Liver (tissue), 9 donors: Measurements from ENCODE around the gene EN1. TPM values are rescaled to one million over a fixed set of nuclear protein-coding genes. Genes with fewer than 3 reads are reported as not detected.

Experiments used
- DNase-seq: peaks from one replicate; pipeline ENCODE4 v3.0.0-alpha.2; 2017; ENCODE audit warnings: low spot score
- H3K27ac ChIP-seq, 2 donors: one replicate each; pipeline ENCODE4 v1.7.0; 2013; ENCODE audit warnings: inconsistent platforms in 2 of 2, low read length in 2 of 2, control low read depth in 1 of 2, low read depth in 1 of 2, mild to moderate bottlenecking in 1 of 2
- H3K27me3 ChIP-seq, 4 donors: one replicate each; pipeline versions ENCODE4 v1.6.1 to v1.7.0; 2013; ENCODE audit warnings: low read length in 3 of 4, inconsistent platforms in 1 of 4, mild to moderate bottlenecking in 1 of 4, moderate library complexity in 1 of 4; ENCODE audit not compliant: control insufficient read depth in 4 of 4, insufficient read depth in 4 of 4
- H3K36me3 ChIP-seq, 4 donors: one replicate each; pipeline versions ENCODE4 v1.6.1 to v1.7.0; 2013; ENCODE audit warnings: low read length in 3 of 4, mild to moderate bottlenecking in 3 of 4, low read depth in 1 of 4, moderate library complexity in 1 of 4; ENCODE audit not compliant: control insufficient read depth in 4 of 4, insufficient read depth in 3 of 4
- H3K4me1 ChIP-seq, 4 donors: one replicate each; pipeline versions ENCODE4 v1.6.1 to v1.7.0; 2013; ENCODE audit warnings: low read length in 3 of 4, mild to moderate bottlenecking in 3 of 4, moderate library complexity in 1 of 4; ENCODE audit not compliant: control insufficient read depth in 4 of 4, insufficient read depth in 4 of 4
- H3K4me3 ChIP-seq, 3 donors: one replicate each; pipeline versions ENCODE4 v1.6.1 to v1.7.0; 2013; ENCODE audit warnings: low read length in 3 of 3, control low read depth in 1 of 3, low read depth in 1 of 3, mild to moderate bottlenecking in 1 of 3
- H3K9ac ChIP-seq, 2 donors: one replicate each; pipeline ENCODE4 v1.7.0; 2013; ENCODE audit warnings: low read length in 2 of 2, mild to moderate bottlenecking in 2 of 2, moderate library complexity in 2 of 2, control low read depth in 1 of 2, low read depth in 1 of 2
- H3K9me3 ChIP-seq, 4 donors: one replicate each; pipeline versions ENCODE4 v1.6.1 to v1.7.0; 2013; ENCODE audit warnings: low read length in 3 of 4; ENCODE audit not compliant: control insufficient read depth in 4 of 4
- EGR1 ChIP-seq, 2 donors: IDR thresholded peaks; 2 replicates each; pipeline ENCODE4 v1.6.1; 2016 to 2018; ENCODE audit warnings: antibody characterized with exemption in 2 of 2, low read depth in 2 of 2
- FOXA1 ChIP-seq: IDR thresholded peaks from 2 replicates; pipeline ENCODE4 v1.6.1; 2016; ENCODE audit warnings: antibody characterized with exemption
- FOXA2 ChIP-seq: IDR thresholded peaks from 2 replicates; pipeline ENCODE4 v1.6.1; 2016; ENCODE audit warnings: antibody characterized with exemption
- GABPA ChIP-seq, 2 donors: IDR thresholded peaks in 1 of 2; conservative IDR thresholded peaks in 1 of 2; 2 replicates each; pipeline ENCODE4 v1.6.1; 2016; ENCODE audit warnings: antibody characterized with exemption in 2 of 2, mild to moderate bottlenecking in 1 of 2, moderate library complexity in 1 of 2
- HNF4A ChIP-seq, 2 donors: conservative IDR thresholded peaks; 2 replicates each; pipeline ENCODE4 v1.6.1; 2016; ENCODE audit warnings: antibody characterized with exemption in 2 of 2, mild to moderate bottlenecking in 2 of 2
- HNF4G ChIP-seq: IDR thresholded peaks from 2 replicates; pipeline ENCODE4 v1.6.1; 2016; ENCODE audit warnings: antibody characterized with exemption
- JUND ChIP-seq, 2 donors: IDR thresholded peaks; 2 replicates each; pipeline ENCODE4 v1.6.1; 2016; ENCODE audit warnings: antibody characterized with exemption in 2 of 2
- MAX ChIP-seq: IDR thresholded peaks from 2 replicates; pipeline ENCODE4 v1.6.1; 2016; ENCODE audit warnings: antibody characterized with exemption
- NR2F2 ChIP-seq: IDR thresholded peaks from 2 replicates; pipeline ENCODE4 v1.6.1; 2016; ENCODE audit warnings: antibody characterized with exemption
- RAD21 ChIP-seq, 2 donors: IDR thresholded peaks; 2 replicates each; pipeline ENCODE4 v1.6.1; 2016; ENCODE audit warnings: antibody characterized with exemption in 2 of 2, mild to moderate bottlenecking in 2 of 2
- REST ChIP-seq: IDR thresholded peaks from 2 replicates; pipeline ENCODE4 v1.6.1; 2016; ENCODE audit warnings: antibody characterized with exemption, mild to moderate bottlenecking
- RXRA ChIP-seq, 2 donors: IDR thresholded peaks; 2 replicates each; pipeline ENCODE4 v1.6.1; 2017 to 2018; ENCODE audit warnings: antibody characterized with exemption in 2 of 2, mild to moderate bottlenecking in 1 of 2
- SP1 ChIP-seq: IDR thresholded peaks from 2 replicates; pipeline ENCODE4 v1.6.1; 2018; ENCODE audit warnings: antibody characterized with exemption, mild to moderate bottlenecking
- TAF1 ChIP-seq: conservative IDR thresholded peaks from 2 replicates; pipeline ENCODE4 v1.6.1; 2016; ENCODE audit warnings: antibody characterized with exemption, mild to moderate bottlenecking
- YY1 ChIP-seq: IDR thresholded peaks from 2 replicates; pipeline ENCODE4 v1.6.1; 2016; ENCODE audit warnings: antibody characterized with exemption, mild to moderate bottlenecking
- WGBS: extraction: QIAGEN DNeasy Blood & Tissue Kit; methylation state at CpG from one replicate; pipeline ENCODE4 v1.1.7; 2013; 5-methylcytosine and 5-hydroxymethylcytosine counted together
- polyA plus RNA-seq, 2 donors: library from polyadenylated mRNA; stranded (reverse) in 1 of 2; unstranded in 1 of 2; fragments of 200-250 nt in 1 of 2; fragments of >200 nt in 1 of 2; fragmentation: Nextera tagmentation in 1 of 2; extraction: Ambion mirVana in 1 of 2; gene quantifications; one replicate each; pipeline versions ENCODE4 v1.2.1 to v1.2.3, GENCODE V29; 2013 to 2015
- total RNA-seq, 2 donors: library from RNA; depleted of rRNA; stranded (reverse); fragments of >200 nt; gene quantifications; one replicate each; pipeline ENCODE4 v1.2.3, GENCODE V29; 2014
- TF ChIP-seq, protein P1 (sequence below): IDR thresholded peaks from 2 replicates; pipeline ENCODE4 v1.6.1; 2016; ENCODE audit warnings: antibody characterized with exemption
- TF ChIP-seq, protein P2 (sequence below): fragments of 150-350 bp; IDR thresholded peaks from 2 replicates; pipeline ENCODE4 v1.5.1; 2017; ENCODE audit warnings: improper control_type of control experiment, low read depth, low read length; ENCODE audit not compliant: missing input control
- TF ChIP-seq, protein P3 (sequence below): IDR thresholded peaks from 2 replicates; pipeline ENCODE4 v1.6.1; 2016; ENCODE audit warnings: antibody characterized with exemption
- donor health status: healthy.
- donor health status: healthy.
- donor health status: healthy.
- donor health status: healthy.
- donor health status: healthy.

Gene EN1
- total and polyA plus RNA-seq, 4 donors: not detected

- Histone ChIP-seq H3K27me3 (peaks cover 0 to 12% (median 0%) of the 10 kb centered on the region in 4 donors), H3K9ac (no peak overlapping the region), H3K4me3 (no peak overlapping the region), H3K4me1 (no peaks in the 10 kb centered on the region), H3K9me3 (no peaks in the 10 kb centered on the region), H3K27ac (no peak overlapping the region), H3K36me3 (no peaks in the 10 kb centered on the region)
- TF ChIP-seq SP1: no peak
- TF ChIP-seq NR2F2: no peak
- TF ChIP-seq JUND (IDR thresholded peaks at IDR 0.05): no peak
- no peak for TF ChIP-seq FOXA2
- 86% methylated on average over 7 of the region's 7 CpGs for WGBS
- no peak for DNase-seq
Measured at GRCh38 chr2:118815314-118815713, 32.1 kb downstream of the EN1 start.

DNA sequence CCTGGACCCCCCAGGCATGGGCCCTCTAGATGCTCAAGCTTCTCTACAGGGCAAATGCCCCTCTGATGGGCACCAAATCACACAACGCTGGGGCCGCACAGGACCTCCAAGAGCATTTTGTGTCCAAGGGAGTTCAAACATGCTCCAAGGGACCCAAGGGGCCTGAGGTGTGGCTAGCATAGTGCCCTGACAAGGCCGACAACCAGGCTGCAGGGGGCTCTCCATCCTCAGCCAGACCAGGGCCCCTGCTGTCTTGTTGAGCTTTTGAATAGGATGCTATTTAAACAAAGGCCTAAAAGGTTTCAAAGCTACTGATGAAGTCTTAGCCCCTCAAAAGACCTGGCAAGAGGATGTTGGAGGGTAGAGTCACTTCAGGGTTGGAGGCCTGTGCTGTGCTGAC lies 33.1 kb downstream of the EN1 start:
- H3K4me1 ChIP-seq: no peaks in the 10 kb centered on the region
- TF ChIP-seq REST (no peak), HNF4A (conservative IDR thresholded peaks at IDR 0.05) (no peak), YY1 (no peak), JUND (IDR thresholded peaks at IDR 0.05) (no peak), FOXA2 (no peak), TAF1 (no peak), GABPA (IDR thresholded peaks at IDR 0.05 in 1 of 2, conservative IDR thresholded peaks at IDR 0.05 in 1 of 2) (no peak), NR2F2 (no peak), RAD21 (IDR thresholded peaks at IDR 0.05) (no peak), HNF4G (no peak), FOXA1 (no peak), SP1 (no peak), RXRA (IDR thresholded peaks at IDR 0.05) (no peak), EGR1 (IDR thresholded peaks at IDR 0.05; ENCODE audit: low read depth in 2 of 2) (no peak), MAX (no peak)
- TF ChIP-seq, protein P1, sequence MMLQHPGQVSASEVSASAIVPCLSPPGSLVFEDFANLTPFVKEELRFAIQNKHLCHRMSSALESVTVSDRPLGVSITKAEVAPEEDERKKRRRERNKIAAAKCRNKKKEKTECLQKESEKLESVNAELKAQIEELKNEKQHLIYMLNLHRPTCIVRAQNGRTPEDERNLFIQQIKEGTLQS: no peak
- TF ChIP-seq, protein P2, sequence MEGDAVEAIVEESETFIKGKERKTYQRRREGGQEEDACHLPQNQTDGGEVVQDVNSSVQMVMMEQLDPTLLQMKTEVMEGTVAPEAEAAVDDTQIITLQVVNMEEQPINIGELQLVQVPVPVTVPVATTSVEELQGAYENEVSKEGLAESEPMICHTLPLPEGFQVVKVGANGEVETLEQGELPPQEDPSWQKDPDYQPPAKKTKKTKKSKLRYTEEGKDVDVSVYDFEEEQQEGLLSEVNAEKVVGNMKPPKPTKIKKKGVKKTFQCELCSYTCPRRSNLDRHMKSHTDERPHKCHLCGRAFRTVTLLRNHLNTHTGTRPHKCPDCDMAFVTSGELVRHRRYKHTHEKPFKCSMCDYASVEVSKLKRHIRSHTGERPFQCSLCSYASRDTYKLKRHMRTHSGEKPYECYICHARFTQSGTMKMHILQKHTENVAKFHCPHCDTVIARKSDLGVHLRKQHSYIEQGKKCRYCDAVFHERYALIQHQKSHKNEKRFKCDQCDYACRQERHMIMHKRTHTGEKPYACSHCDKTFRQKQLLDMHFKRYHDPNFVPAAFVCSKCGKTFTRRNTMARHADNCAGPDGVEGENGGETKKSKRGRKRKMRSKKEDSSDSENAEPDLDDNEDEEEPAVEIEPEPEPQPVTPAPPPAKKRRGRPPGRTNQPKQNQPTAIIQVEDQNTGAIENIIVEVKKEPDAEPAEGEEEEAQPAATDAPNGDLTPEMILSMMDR: no peak
- TF ChIP-seq, protein P3, sequence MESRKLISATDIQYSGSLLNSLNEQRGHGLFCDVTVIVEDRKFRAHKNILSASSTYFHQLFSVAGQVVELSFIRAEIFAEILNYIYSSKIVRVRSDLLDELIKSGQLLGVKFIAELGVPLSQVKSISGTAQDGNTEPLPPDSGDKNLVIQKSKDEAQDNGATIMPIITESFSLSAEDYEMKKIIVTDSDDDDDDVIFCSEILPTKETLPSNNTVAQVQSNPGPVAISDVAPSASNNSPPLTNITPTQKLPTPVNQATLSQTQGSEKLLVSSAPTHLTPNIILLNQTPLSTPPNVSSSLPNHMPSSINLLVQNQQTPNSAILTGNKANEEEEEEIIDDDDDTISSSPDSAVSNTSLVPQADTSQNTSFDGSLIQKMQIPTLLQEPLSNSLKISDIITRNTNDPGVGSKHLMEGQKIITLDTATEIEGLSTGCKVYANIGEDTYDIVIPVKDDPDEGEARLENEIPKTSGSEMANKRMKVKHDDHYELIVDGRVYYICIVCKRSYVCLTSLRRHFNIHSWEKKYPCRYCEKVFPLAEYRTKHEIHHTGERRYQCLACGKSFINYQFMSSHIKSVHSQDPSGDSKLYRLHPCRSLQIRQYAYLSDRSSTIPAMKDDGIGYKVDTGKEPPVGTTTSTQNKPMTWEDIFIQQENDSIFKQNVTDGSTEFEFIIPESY: no peak
- WGBS: 80% methylated on average over 3 of the region's 3 CpGs

More for the DNA sequence above, 33.1 kb downstream of the EN1 start:
- Histone ChIP-seq H3K9ac (no peak overlapping the region), H3K27me3 (peaks cover 0 to 9% (median 0%) of the 10 kb centered on the region in 4 donors), H3K27ac (no peak overlapping the region), H3K36me3 (no peaks in the 10 kb centered on the region), H3K9me3 (no peaks in the 10 kb centered on the region), H3K4me3 (no peak overlapping the region)
- no peak for DNase-seq
